ENCODE data around the gene RHAG.

- TF ChIP-seq ZNF747 (tag by site-specific recombination; IDR thresholded peaks at IDR 0.05) (no peak), CTCF (tag by site-specific recombination; IDR thresholded peaks at IDR 0.05) (no peak), ZNF248 (tag by site-specific recombination; IDR thresholded peaks at IDR 0.05) (no peak), ZNF274 (IDR thresholded peaks at IDR 0.05; ENCODE audit: low read length) (no peak), ZNF274 (tag by site-specific recombination; IDR thresholded peaks at IDR 0.05; ENCODE audit: borderline replicate concordance) (no peak), TRIM28 (IDR thresholded peaks at IDR 0.05; ENCODE audit: borderline replicate concordance, low read length) (no peak), ZNF707 (tag by site-specific recombination; IDR thresholded peaks at IDR 0.05) (no peak), ZNF121 (tag by site-specific recombination; IDR thresholded peaks at IDR 0.05) (no peak), ZFHX2 (tag by site-specific recombination; conservative IDR thresholded peaks at IDR 0.05) (no peak), ZBTB1 (tag by site-specific recombination; IDR thresholded peaks at IDR 0.05) (no peak), ZNF473 (tag by site-specific recombination; IDR thresholded peaks at IDR 0.05) (no peak), KLF17 (tag by site-specific recombination; IDR thresholded peaks at IDR 0.05) (no peak), ZFP41 (tag by site-specific recombination; IDR thresholded peaks at IDR 0.05; ENCODE audit: borderline replicate concordance) (no peak)
Observed at GRCh38 chr6:49637350-49637731, 702 bp upstream of the RHAG start.

Data from HEK293 (cell line).